DMS153 treated with DMSO at 0.1 percent for 48 hours (cell line): Measurements from ENCODE around the gene RBP5.

Experiments
- DNase-seq: peaks from one replicate; lab custom pipeline; 2025; ENCODE audit not compliant: unreplicated experiment; lab: John Stamatoyannopoulos, UW

Gene RBP5

GRCh38 chr12:7128681-7129286, at the start of gene RBP5:
RBP5 (minus strand) TSS chr12:7128889; CDS start chr12:7128775, 114 bp downstream.
- no peak for DNase-seq

GRCh38 chr12:7178481-7178880, 49.8 kb upstream of the RBP5 start:
- DNase-seq, result no peak

DNA sequence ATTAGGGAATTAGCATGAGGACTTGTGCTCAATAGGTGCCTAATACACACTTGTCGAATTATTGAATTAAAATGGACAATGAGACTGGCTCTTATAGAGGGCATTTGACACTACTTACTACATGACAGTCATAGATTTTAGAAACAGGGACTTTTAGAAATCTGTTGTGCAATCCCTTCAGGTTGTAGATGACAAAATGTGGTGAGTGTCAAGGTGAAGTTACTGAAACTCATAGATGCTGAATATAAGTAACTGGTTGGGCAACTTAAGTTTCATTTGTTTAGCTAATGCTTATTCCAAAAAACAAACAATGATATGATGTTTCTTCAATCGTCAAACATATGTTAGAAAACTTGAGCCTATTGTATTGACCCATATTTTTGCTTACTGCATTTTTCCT, 47.9 kb upstream of the RBP5 start:
- no peak for DNase-seq

GRCh38 chr12:7175493-7175892, 46.8 kb upstream of the RBP5 start:
- no peak for DNase-seq

GRCh38 chr12:7171854-7172253, 43.2 kb upstream of the RBP5 start:
- no peak for DNase-seq

GRCh38 chr12:7169951-7170350, 41.3 kb upstream of the RBP5 start:
- DNase-seq, result no peak

DNA sequence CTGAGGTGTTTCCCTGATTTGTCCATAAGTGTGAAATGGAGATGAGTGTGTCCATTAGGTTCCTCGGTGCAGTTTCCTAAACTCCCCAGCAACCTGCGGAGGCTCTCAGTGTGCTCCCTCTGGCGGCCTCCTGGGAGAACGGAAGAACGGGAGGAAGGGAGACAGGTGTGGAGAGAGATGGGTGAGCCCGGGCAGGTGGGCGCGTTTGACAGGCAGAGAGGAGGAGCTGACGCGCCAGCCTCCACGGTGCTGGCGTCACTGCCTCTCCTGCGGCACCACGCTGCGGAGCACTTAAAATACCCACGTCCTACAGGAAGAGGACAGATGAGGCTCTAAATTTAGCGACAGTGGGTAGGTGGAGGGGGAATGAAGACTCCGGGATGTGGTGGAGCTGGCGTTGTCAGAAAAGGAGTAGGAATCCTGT, 34.0 kb upstream of the RBP5 start:
- DNase-seq, result peak; percentile 89

DNA sequence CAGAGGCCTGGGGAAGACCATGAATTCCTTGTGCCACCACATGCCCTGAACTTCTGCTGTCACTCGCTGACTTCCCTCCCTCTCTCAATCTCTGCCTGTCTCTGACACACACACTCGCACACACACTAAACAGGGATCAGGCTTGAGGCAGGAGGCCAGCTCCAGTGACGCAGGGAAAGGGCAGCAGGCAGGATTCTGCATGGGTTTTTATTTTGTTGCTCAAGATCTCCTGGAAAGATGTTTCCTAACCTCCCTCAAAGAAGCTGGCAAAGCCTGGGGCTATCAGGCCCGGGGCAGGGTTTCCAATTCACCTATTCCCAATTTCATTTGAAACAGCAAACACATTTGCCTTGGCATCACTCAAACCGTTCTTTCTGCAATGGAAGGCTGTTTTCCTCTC, 33.1 kb upstream of the RBP5 start:
- no peak for DNase-seq

- no peak for DNase-seq
Measured at GRCh38 chr12:7161327-7161726, 32.6 kb upstream of the RBP5 start.

DNA sequence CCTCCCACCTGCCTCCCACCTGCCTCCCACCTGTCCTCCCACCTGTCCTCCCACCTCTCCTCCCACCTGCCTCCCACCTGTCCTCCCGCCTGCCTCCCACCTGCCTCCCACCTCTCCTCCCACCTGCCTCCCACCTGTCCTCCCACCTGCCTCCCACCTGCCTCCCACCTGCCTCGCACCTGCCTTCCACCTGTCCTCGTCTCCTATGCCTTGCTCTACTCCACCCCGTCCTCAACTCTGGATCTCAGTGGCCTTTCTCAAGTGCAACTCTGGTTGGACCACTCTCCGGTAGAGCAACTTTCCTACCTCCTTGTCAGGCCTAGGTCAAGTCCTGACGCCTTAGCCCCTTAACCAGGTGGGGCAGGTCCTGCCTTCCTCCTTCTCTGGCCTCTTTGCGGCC, 31.5 kb upstream of the RBP5 start:
- DNase-seq, result no peak

DNA sequence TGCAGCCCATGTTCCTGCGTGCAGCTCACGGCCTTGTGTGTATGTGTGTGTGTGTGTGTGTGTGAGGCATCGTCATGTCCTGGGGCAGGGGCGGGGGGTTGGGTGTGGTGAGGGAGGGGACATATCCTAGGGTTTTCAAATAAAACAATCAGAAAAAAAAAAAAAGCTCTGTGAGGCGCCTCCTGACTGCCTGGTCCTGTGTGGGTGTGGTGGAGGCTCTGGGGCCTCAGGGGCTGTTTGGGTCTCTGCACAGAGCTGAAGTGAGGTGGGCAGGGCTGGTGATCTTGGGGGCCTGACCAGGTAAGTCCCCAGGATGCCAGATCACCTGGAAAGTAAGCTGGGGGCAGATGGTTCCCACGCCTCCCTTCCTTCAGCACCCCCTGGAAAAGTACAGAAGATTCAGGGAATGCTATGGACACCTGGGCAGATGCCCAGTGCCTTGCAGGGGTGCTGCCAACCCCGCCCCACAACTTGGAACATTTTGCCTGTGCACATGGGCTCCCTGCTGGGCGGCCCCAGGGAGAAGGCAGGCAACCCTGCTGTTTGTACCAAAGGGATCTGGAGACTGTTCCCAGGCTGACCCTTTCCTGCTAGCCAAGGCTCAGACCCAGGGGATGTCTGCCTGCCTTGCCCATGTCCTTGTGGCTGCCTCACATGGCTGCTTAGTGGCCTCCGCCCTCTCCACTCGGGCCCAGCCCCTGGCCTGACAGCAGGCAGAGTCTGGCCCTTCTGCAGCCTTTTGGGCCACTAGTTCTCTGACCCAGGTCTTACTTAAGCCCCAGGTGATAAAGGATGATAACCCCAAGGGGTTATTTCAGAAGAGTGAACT, 30.3 kb upstream of the RBP5 start:
- DNase-seq, result no peak

GRCh38 chr12:7157391-7157790, 28.7 kb upstream of the RBP5 start:
- no peak for DNase-seq

DNA sequence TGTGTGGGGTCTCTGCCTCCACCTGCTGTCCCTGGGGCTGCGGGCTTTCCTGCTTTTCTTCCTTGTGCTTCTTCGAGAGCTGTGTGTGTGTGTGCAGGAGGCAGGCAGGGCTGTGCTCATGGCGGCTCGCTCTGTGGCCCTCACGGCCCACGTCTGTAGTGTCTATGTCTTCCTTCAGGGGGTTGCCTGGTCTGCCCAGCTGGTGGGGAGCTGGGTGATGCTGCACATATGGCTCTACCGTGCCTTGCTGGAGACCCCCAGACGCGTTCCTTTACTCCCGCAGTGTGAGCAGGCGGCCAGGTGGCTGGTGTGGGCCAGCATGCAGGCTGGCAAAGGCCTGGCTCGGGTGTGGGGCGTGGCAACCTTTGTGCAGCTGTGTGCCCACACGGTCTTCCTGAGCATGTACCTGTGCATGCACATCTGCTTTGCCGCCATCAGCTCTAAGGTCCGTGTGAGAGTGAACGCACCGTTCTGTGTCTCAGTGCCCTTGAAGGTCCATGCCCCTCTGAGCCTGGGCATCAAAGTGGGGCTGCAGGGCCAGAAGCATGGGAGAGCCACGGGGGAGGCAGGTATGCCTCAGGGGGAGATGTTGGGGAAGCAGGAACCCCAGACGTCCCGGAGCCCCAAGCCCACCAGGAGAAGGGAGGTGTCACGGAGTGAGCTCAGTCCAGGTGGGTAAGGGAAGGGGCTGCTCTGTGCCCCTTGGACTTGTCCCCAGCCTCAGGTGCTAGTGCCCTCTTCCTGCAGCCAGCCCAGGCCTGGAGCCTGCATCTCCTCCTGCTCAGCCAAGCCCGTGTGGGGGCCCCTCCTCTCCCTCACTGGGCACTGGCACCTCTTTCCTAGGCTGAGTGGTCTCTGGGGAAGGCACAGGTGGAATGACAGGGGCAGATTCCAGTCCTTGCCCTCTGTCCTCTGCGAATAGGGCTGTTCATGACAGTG, 27.8 kb upstream of the RBP5 start:
- no peak for DNase-seq

GRCh38 chr12:7155471-7156034, 26.9 kb upstream of the RBP5 start:
- peak; percentile 86 for DNase-seq

DNA sequence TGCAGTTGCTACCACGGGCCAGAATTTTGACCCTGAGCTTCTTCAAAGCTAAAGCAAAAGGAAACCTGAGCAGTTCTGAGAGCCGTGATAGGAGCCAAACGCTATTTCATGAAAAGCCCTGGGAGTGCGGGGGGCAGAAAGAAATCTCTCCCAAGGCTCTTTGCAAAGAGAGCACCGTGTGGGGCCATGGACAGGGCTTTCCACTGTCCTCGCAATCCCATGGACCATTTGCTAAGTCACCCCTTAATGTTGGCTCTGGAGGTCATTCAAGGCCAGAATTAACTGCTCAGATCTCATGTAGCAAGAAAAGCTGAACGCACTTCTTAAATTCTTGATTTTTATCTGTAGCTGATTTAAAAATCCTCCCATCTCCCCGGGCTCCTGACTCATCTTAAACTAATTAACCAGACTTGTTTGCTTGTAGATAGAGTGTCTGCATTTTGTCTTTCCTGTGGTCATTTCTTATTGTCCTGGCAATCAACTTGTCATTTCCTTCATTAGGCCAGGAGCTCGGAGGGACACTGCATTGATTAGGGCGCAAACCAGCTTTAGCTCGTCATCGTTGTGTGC, 26.3 kb upstream of the RBP5 start:
- no peak for DNase-seq

DNA sequence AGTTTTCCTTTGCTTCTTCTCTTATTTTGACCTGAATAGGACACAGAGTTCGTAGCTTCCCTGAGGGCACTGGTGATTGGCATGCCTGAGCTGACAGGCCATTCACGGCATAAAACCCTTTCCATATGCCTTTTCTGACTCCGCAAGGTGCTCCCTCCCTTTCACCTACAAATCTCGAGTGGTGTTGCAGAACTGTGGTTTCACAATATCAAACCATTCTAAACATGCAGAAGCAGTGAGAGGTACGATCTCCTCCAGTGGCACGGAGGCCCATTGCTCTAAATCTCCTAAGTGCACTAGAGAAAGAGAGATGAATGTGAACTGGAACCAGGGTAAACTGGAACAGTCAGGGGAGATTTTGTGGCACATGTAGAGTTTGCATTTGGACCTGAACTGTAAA, 25.4 kb upstream of the RBP5 start:
- no peak for DNase-seq

DNA sequence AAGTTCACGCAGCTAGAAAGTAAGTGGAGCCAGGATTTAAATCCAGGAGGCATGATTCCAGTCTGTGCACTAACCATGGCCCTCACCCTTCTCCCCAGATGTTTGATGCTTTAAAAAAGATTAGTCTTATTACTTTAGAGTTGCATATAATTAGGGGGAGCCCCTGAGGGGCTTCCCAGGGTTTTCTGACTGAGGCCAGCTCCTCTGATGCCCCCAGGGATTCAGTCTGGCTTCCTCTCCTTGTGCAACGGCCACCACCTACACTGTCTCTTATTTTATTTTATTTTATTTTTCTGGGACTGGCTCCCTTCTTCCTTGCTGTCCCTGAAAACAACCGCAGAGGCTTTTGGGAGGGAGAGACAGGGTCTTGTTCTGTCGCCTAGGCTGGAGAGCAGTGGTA, 24.1 kb upstream of the RBP5 start:
- no peak for DNase-seq

- no peak for DNase-seq
Measured at GRCh38 chr12:7151532-7151931, 22.8 kb upstream of the RBP5 start.

- no peak for DNase-seq
Measured at GRCh38 chr12:7150841-7151240, 22.2 kb upstream of the RBP5 start.

- DNase-seq, result no peak
Measured at GRCh38 chr12:7150356-7150755, 21.7 kb upstream of the RBP5 start.

DNA sequence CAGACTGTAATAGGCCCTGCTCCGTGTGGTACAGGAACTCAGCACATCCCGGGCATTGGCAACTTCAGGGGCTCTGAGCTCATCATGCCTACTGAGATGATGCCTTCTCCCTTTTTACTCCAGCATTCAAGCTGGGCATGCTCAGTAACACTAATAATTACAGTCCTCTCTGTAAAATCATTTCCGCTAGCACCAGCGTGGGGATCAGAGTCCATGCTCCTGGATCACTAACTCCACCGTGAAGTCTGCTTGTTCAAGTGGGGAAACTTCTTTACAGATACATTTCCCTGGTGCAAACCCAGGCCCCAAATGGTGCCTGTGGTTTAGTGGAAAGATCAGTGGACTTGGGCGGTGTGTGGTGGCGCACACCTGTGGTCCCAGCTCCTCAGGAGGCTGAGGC, 18.2 kb upstream of the RBP5 start:
- DNase-seq, result no peak
